ENCODE measurements around the gene KRTAP21-3. TPM values are rescaled to one million over a fixed set of nuclear protein-coding genes. Genes with fewer than 3 reads are reported as not detected.

KRTAP21-3 gene
- total RNA-seq, 2 donors from 2014 or later: not detected

GRCh38 chr21:30695956-30696355, 22.6 kb downstream of the KRTAP21-3 start:
- Mint-ChIP-seq H3K9me3 (peaks cover 18% of the 10 kb centered on the region), H3K27ac (no peak overlapping the region), H3K27me3 (peaks cover 4% of the 10 kb centered on the region), H3K36me3 (ENCODE audit: low read depth) (no peaks in the 10 kb centered on the region), H3K4me1 (no peaks in the 10 kb centered on the region), H3K4me3 (no peak overlapping the region)
- no peak for ATAC-seq (replicated peaks)

- Mint-ChIP-seq H3K4me3 (no peak overlapping the region), H3K36me3 (ENCODE audit: low read depth) (no peaks in the 10 kb centered on the region), H3K4me1 (no peaks in the 10 kb centered on the region), H3K9me3 (peaks cover 4% of the 10 kb centered on the region), H3K27me3 (no peaks in the 10 kb centered on the region), H3K27ac (no peak overlapping the region)
- no peak for ATAC-seq (replicated peaks)
Measured at GRCh38 chr21:30689822-30690221, 28.8 kb downstream of the KRTAP21-3 start.

GRCh38 chr21:30684506-30684905, 34.1 kb downstream of the KRTAP21-3 start:
- no peaks in the 10 kb centered on the region for H3K27me3 Mint-ChIP-seq
- H3K36me3 Mint-ChIP-seq (ENCODE audit: low read depth): no peaks in the 10 kb centered on the region
- no peak overlapping the region for H3K4me3 Mint-ChIP-seq
- ATAC-seq (replicated peaks): no peak
- no peaks in the 10 kb centered on the region for H3K9me3 Mint-ChIP-seq
- no peaks in the 10 kb centered on the region for H3K4me1 Mint-ChIP-seq
- no peak overlapping the region for H3K27ac Mint-ChIP-seq

- H3K27ac Mint-ChIP-seq: no peak overlapping the region
- H3K36me3 Mint-ChIP-seq (ENCODE audit: low read depth): no peaks in the 10 kb centered on the region
Measured at GRCh38 chr21:30680586-30680985, 38.0 kb downstream of the KRTAP21-3 start.

GRCh38 chr21:30676737-30677136, 41.8 kb downstream of the KRTAP21-3 start:
- ATAC-seq (replicated peaks): no peak
- Mint-ChIP-seq H3K4me3 (no peak overlapping the region), H3K4me1 (no peaks in the 10 kb centered on the region), H3K36me3 (ENCODE audit: low read depth) (no peaks in the 10 kb centered on the region), H3K27ac (no peak overlapping the region), H3K9me3 (no peaks in the 10 kb centered on the region), H3K27me3 (peaks cover 4% of the 10 kb centered on the region)

More at GRCh38 chr21:30680586-30680985, 38.0 kb downstream of the KRTAP21-3 start:
- H3K27me3 Mint-ChIP-seq: no peaks in the 10 kb centered on the region
- no peak for ATAC-seq (replicated peaks)
- H3K9me3 Mint-ChIP-seq: no peaks in the 10 kb centered on the region
- H3K4me1 Mint-ChIP-seq: no peaks in the 10 kb centered on the region
- H3K4me3 Mint-ChIP-seq: no peak overlapping the region

GRCh38 chr21:30674312-30674711, 44.3 kb downstream of the KRTAP21-3 start:
- Mint-ChIP-seq H3K36me3 (ENCODE audit: low read depth) (no peaks in the 10 kb centered on the region), H3K27ac (no peak overlapping the region), H3K4me3 (no peak overlapping the region), H3K27me3 (peaks cover 4% of the 10 kb centered on the region), H3K9me3 (peaks cover 3% of the 10 kb centered on the region), H3K4me1 (no peaks in the 10 kb centered on the region)
- no peak for ATAC-seq (replicated peaks)

GRCh38 chr21:30672985-30673650, 45.5 kb downstream of the KRTAP21-3 start:
- peaks cover 6% of the 10 kb centered on the region for H3K9me3 Mint-ChIP-seq
- H3K27me3 Mint-ChIP-seq: peaks cover 8% of the 10 kb centered on the region
- no peaks in the 10 kb centered on the region for H3K36me3 Mint-ChIP-seq (ENCODE audit: low read depth)
- H3K4me1 Mint-ChIP-seq: no peaks in the 10 kb centered on the region
- no peak overlapping the region for H3K27ac Mint-ChIP-seq
- no peak for ATAC-seq (replicated peaks)
- H3K4me3 Mint-ChIP-seq: no peak overlapping the region

- Mint-ChIP-seq H3K27me3 (peaks cover 6% of the 10 kb centered on the region), H3K36me3 (ENCODE audit: low read depth) (no peaks in the 10 kb centered on the region), H3K4me1 (no peaks in the 10 kb centered on the region), H3K27ac (no peak overlapping the region), H3K9me3 (peaks cover 7% of the 10 kb centered on the region), H3K4me3 (no peak overlapping the region)
- no peak for ATAC-seq (replicated peaks)
Measured at GRCh38 chr21:30668776-30669175, 49.8 kb downstream of the KRTAP21-3 start.

Other genes with a start within 250 kb of the KRTAP21-3 start
- not detected for gene KRTAP19-1, start 238.4 kb downstream of the KRTAP21-3 start, total RNA-seq
- gene KRTAP19-2, start 231.3 kb downstream of the KRTAP21-3 start, total RNA-seq: not detected
- gene KRTAP19-3, start 226.8 kb downstream of the KRTAP21-3 start, total RNA-seq: not detected
- not detected for gene KRTAP19-4, start 221.6 kb downstream of the KRTAP21-3 start, total RNA-seq
- not detected for gene KRTAP19-5, start 216.6 kb downstream of the KRTAP21-3 start, total RNA-seq
- not detected for gene KRTAP19-6, start 176.9 kb downstream of the KRTAP21-3 start, total RNA-seq
- not detected for gene KRTAP19-7, start 157.5 kb downstream of the KRTAP21-3 start, total RNA-seq
- not detected for gene KRTAP22-2, start 128.4 kb downstream of the KRTAP21-3 start, total RNA-seq
- not detected for gene KRTAP6-3, start 126.3 kb downstream of the KRTAP21-3 start, total RNA-seq
- gene KRTAP6-2, start 119.9 kb downstream of the KRTAP21-3 start, total RNA-seq: not detected
- gene KRTAP22-1, start 117.7 kb downstream of the KRTAP21-3 start, total RNA-seq: not detected
- gene KRTAP6-1, start 104.8 kb downstream of the KRTAP21-3 start, total RNA-seq: not detected
- not detected for gene KRTAP20-1, start 102.4 kb downstream of the KRTAP21-3 start, total RNA-seq
- gene KRTAP20-4, start 98.2 kb downstream of the KRTAP21-3 start, total RNA-seq: not detected
- not detected for gene KRTAP20-2, start 83.6 kb downstream of the KRTAP21-3 start, total RNA-seq
- gene KRTAP20-3, start 75.9 kb downstream of the KRTAP21-3 start, total RNA-seq: not detected
- gene KRTAP21-2, start 28.5 kb upstream of the KRTAP21-3 start, total RNA-seq: not detected
- gene KRTAP21-1, start 36.7 kb upstream of the KRTAP21-3 start, total RNA-seq: not detected
- not detected for gene KRTAP8-1, start 94.5 kb upstream of the KRTAP21-3 start, total RNA-seq
- gene KRTAP7-1, start 111.0 kb upstream of the KRTAP21-3 start, total RNA-seq: not detected
- not detected for gene KRTAP11-1, start 162.8 kb upstream of the KRTAP21-3 start, total RNA-seq